Brain microvascular endothelial cell (primary cell): ENCODE data around the gene ARHGAP25.

ENCODE experiments used
- DNase-seq: peaks from one replicate; pipeline ENCODE4 v3.0.0-alpha.2; 2020
- H3K27ac ChIP-seq: fragments of 250-450 bp; sonication (Bioruptor Pico); 2 replicates; pipeline ENCODE4 v1.5.1; 2020; ENCODE audit warnings: mild to moderate bottlenecking, moderate library complexity
- H3K27me3 ChIP-seq: fragments of 250-450 bp; sonication (Bioruptor Pico); replicated peaks from 2 replicates; pipeline ENCODE4 v1.5.1; 2020; ENCODE audit warnings: mild to moderate bottlenecking
- H3K36me3 ChIP-seq: fragments of 250-450 bp; sonication (Bioruptor Pico); replicated peaks from 2 replicates; pipeline ENCODE4 v1.5.1; 2020; ENCODE audit warnings: mild to moderate bottlenecking
- H3K4me3 ChIP-seq: 2 replicates; pipeline ENCODE4 v1.5.1; 2011; ENCODE audit warnings: low read depth, mild to moderate bottlenecking, control low read depth, low read length, moderate library complexity
- CTCF ChIP-seq: IDR thresholded peaks from 2 replicates; pipeline ENCODE4 v1.5.1; 2011; ENCODE audit warnings: low read depth, mild to moderate bottlenecking, moderate library complexity, low read length, control low read depth, inconsistent platforms; ENCODE audit errors: missing control alignments
- in situ Hi-C: cut with HindIII; loops from 2 replicates; pipeline ENCODE4 v1.10.0; 2017; ENCODE audit warnings: low sequenced_read_pairs, low pct_ligation_motif_present

ARHGAP25 gene

DNA sequence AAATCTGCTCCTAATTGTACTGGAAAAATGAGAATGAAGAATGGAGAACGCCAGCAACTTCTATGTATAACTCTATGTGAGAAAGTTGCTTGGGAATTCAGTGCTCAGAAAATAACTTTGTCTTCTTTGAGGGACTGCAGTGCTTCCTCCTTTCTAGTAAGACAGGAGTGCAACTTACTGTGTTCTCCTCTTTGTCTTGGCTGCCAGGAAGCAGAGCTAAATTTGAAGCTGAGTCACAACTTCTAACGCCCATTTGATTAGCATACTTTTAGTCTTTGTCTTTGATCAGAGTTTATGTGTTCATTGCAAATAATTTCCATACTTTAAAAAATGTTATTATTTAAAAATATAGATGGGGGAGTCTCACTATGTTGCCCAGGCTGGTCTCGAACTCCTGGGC, 6.6 kb downstream of the ARHGAP25 start:
- Histone ChIP-seq H3K27me3 (no peaks in the 10 kb centered on the region), H3K4me3 (no peak overlapping the region), H3K36me3 (no peaks in the 10 kb centered on the region), H3K27ac (no peak overlapping the region)
- TF ChIP-seq CTCF: no peak
- no peak for DNase-seq
- in situ Hi-C loops: no loop called here

- no peaks in the 10 kb centered on the region for H3K36me3 ChIP-seq
- H3K4me3 ChIP-seq: no peak overlapping the region
- H3K27ac ChIP-seq: no peak overlapping the region
- H3K27me3 ChIP-seq: no peaks in the 10 kb centered on the region
- DNase-seq: no peak
- in situ Hi-C loops: no loop called here
- no peak for TF ChIP-seq CTCF
Observed at GRCh38 chr2:68741805-68742306, 7.2 kb downstream of the ARHGAP25 start.

DNA sequence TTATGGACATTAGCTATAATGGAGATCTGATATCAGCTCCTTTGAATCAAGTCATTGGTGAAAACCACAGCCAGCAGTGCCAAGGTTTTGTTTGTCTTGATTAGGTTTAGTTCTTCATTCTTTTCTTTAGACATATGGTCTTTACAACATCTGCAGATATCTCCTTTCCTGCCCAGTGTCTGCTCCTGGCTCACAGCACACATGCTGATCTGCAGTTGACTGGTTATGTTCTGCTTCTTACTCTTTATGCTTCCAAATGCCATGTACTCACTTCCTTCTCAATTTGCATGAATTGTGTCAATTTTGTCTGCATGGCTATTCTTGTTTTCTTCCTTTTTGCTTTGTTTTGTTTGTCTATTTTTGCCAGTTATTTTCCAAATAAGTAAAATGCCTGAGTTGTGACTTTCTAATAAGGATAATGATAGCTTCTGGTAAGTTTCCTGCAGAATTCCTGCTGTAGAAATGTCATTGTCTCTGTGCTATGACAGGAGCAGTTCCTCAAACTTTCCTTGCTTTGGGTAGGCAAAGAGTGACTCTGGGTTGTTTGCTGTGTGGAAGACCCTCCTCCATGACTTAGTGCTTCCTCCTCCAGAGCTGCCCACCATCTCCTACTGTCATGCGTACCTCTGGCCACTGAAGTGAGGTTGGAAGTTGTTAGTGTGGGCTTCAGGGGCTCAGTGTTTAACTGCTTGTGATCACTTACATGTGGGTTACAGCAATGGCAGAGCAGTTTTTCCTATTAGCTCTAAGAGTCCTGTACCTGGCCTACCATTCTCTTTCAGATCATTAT, 8.2 kb downstream of the ARHGAP25 start:
- DNase-seq: no peak
- TF ChIP-seq CTCF: no peak
- in situ Hi-C loops: no loop called here
- Histone ChIP-seq H3K27me3 (no peaks in the 10 kb centered on the region), H3K27ac (no peak overlapping the region), H3K4me3 (no peak overlapping the region), H3K36me3 (no peaks in the 10 kb centered on the region)

DNA sequence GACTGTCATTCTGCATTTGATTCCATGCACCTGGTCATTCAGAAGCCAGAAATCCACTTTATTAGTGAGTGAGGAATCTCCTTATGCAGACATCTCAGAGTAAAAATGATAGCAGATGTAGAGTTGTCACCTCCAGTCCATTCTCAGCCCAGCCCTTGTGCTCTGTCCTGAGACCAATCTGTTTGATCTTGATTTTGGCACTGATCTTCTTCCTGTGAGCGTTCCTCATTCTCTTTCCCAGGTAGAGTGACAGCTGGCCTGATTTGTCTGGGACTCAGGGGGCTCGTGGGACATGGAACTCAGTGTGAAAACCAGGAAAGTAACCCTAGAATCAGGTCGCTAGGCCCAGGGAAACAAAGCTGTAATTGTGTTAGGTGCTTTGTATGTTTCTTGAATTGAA, 8.9 kb downstream of the ARHGAP25 start:
- DNase-seq: no peak
- no peaks in the 10 kb centered on the region for H3K27me3 ChIP-seq
- no peak for TF ChIP-seq CTCF
- H3K4me3 ChIP-seq: no peak overlapping the region
- H3K27ac ChIP-seq: no peak overlapping the region
- H3K36me3 ChIP-seq: no peaks in the 10 kb centered on the region
- in situ Hi-C loops: no loop called here

GRCh38 chr2:68744366-68744912, 9.8 kb downstream of the ARHGAP25 start:
- H3K27me3 ChIP-seq: no peaks in the 10 kb centered on the region
- DNase-seq: no peak
- H3K4me3 ChIP-seq: no peak overlapping the region
- no peak overlapping the region for H3K27ac ChIP-seq
- peak; percentile 31 for TF ChIP-seq CTCF
- in situ Hi-C loops: no loop called here
- no peaks in the 10 kb centered on the region for H3K36me3 ChIP-seq
